GM18867 (cell line): ENCODE measurements around the gene DLX5.
"Not testable (repeated sequence)": the region's sequence is repeated elsewhere in the genome, so short reads cannot be mapped to it uniquely, and the experiment has no call there.

Experiments
- ATAC-seq: cut with Tn5 transposase; IDR thresholded peaks from one replicate; pipeline ENCODE4 v1.9.1; 2021; ENCODE audit warnings: mild to moderate bottlenecking, moderate library complexity; ENCODE audit not compliant: unreplicated experiment

The DLX5 gene

DNA sequence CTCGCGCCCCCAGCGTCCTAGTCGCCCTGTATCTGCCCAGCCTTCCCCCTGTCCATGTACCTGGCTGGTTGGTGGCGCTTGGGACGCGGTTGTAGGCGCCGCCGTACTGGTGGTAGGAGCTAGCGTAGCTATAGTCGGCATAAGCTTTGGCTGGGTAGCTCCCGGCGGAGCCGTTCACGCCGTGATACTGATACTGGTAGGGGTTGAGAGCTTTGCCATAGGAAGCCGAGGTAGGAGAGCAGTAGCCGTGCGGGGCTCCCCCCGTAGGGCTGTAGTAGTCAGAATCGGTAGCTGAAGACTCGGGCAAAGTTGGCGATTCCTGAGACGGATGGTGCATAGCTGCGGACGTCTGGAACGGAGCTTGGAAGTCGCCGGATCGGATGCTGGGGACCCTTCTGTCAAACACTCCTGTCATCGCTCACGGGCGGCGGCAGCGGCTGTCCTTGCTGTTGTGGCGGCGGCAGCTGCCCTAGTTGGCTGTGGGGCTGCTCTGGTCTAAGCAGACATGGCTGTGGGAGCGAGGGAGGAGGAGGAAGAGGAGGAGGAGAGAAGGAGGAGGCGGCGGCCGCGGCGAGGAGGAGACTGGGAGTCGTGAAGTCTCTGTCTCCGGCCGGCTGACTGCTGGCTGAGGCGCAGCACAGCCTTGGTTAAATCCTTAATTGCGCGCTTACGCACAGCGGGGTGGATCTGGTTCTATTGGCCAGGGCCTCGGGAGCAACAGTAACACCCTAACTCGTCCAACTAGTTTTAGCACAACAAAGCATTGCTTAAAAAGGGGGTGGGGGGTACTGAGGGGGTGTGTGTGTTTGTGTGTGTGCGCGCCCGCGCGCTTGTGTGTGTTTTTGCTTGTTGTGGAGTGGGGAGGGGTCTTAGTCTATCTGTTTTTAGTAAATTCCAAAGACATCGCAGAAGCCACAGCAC, at the start of gene DLX5:
DLX5 (minus strand) TSS at position 623 of the 921 bp plus-strand sequence; CDS start at position 415, 208 bp downstream.
- no peak for ATAC-seq

DNA sequence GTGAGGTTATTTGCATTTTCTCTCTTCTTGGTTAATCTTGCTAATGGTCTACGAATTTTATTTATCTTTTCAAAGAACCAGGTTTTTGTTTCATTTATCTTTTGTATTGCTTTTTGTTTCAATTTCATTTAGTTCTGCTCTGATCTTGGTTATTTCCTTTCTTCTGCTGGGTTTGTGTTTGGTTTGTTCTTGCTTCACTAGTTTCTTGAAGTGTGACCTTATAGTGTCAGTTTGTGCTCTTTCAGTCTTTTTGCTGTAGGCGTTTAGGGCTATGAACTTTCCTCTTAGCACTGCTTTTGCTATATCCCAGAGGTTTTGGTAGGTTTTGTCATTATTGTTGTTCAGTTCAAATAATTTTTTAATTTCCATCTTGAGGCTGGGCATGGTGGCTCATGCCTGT, 47.4 kb upstream of the DLX5 start:
- ATAC-seq: peak; percentile 42

DNA sequence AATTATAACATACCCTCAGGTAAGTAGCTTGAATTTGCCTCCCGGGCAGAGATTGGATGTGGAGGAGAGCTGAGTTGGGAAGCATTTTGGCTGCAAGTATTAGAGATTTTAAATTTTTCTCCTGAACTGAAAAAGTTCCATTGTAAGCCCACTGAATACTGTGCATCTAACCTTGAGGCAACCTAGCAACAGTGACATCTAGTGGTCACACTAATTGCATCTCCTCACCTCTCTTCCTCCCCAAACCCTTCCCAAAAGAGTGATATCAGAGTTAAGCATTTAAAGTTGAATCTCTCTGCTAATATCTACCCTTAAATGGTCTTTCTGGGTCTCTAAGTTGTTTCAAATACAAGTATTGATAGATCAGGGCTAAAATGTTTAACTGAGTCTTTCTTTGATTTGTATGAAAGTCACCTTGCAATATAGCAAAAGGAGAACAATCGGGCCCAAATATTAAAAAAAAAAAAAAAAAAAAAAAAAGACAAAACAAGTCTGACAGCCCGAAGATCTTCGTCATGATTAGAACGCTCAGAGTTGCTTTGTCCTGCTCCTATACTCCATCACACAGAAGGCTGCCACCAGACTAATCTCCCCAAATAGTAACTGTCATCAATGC, 40.4 kb upstream of the DLX5 start:
- peak; percentile 94 for ATAC-seq

DNA sequence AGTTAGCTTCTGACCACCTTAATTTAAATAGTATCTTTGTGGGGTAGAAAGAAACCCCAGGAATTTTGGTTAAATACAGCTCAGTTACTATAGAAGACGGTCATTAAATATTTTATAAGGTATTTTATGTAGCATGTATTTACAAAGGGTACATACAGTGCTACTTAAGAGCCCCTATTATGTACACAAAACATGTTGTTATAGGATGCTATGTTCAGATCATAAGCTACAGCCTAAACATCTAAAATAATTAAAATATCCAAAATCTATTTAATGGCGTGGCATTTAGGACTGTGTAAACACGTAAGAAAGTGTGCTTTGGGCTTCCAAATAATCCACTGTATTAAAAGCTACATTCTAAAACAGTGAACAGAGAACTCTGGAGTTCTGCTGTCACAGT, 39.4 kb upstream of the DLX5 start:
- no peak for ATAC-seq

DNA sequence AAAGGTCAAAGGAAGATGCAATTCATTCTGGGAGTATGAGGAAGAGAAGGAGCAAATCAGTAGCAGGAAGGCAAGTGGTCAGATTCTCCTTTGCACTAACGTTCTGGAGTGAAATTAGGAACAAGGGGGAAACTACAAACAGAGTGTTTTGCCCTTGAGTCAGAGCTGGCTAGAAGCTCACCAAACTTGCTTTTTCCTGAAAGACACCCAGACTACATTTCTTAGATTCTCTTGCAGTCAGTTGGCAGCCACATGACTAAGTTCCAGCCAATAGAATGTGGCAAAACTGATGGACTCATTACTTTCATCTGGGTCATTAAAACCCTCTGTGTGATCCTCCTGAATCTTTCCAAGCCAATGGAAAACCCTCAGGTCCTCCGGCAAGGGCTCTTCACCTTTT, 18.6 kb upstream of the DLX5 start:
- no peak for ATAC-seq

DNA sequence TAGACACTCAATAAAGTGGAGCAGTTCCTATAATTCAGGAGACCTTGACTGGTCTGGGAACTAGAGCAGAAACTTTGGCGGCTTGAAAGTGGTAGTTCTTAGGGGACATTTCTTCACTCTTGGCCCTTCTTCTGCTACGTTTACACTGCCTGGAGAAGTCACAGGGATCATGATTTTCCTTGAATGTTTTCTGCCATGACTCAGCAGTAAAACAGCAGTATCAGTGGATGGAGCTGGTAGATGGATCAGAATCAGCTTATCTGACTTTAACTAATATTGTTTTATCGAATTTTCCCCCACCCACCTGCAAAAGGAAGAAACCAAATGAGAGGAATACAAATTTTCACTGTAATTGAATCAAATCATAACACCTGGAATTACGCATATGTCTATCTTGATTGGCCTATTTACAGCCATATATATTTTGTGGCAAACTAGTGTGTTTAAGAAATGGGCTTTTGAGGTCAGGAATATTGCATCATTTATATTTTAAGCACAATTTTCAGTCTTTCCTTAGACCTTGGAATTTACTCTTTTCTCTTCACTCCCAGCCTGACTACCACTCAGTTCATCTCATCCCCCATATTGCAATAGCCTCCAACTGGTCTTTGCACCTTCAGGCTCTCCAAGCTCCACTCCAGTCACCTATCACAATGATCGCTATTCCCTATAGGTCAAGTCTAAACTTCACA, 14.9 kb upstream of the DLX5 start:
- ATAC-seq: no peak

DNA sequence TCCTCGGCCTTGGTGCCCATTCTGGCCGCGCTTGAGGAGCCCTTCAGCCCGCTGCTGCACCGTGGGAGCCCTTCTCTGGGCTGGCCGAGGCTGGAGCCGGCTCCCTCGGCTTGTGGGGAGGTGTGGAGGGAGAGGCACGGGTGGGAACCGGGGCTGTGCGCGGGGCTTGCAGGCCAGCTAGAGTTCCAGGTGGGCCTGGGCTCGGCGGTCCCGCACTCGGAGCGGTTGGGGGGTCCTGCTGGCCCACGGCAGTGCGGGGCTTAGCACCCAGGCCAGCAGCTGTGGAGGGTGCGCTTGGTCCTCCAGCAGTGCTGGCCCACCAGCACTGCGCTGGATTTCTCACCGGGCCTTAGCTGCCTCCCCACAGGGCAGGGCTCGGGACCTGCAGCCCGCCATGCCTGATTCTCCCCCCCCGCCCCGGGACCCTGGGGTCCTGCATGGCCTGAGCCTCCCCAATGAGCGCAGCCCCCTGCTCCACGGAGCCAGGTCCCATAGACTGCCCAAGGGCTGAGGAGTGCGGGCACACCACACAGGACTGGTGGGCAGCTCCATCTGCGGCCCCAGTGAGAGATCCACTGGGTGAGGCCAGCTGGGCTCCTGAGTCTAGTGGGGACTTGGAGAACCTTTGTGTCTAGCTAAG, 9.7 kb upstream of the DLX5 start:
- not testable (repeated sequence) for ATAC-seq

DNA sequence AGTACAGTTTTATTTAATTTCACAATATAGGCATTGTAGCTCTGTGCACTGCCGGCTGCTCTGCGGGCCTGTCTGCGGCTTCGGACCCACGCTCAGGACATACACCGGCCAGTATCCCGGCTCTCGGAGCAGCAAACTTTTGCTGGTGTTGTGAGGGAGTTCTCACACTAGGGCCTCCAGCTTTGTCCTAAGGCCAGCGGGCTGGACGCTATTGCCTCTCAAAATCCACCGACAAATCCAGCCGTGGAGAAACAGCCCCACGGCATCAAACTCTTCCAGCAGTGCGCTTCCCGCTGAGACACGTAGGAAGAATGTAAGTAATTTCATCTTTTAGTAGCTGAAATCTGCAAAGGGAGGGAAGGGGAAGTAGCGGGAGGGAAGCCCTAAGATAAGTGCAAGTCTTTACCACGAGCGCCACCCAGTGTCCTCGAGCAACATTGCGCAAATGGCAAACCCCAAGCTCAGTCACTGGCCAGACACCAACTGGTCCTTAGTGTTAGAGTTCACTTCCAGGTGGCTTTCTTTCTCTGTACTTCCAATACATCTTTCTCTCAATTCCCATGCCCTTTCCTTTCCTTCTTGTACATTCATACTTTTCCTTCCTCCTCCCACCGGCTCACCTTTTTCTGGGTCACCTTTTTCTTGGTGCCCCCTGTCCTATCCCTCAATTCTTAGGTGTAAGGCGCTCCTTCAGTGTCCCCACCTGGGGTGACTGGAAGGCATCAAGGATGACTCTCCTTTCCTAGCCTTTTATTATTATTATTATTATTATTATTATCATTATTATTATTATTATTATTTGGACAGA, 3.0 kb upstream of the DLX5 start:
- ATAC-seq: peak; percentile 95

DNA sequence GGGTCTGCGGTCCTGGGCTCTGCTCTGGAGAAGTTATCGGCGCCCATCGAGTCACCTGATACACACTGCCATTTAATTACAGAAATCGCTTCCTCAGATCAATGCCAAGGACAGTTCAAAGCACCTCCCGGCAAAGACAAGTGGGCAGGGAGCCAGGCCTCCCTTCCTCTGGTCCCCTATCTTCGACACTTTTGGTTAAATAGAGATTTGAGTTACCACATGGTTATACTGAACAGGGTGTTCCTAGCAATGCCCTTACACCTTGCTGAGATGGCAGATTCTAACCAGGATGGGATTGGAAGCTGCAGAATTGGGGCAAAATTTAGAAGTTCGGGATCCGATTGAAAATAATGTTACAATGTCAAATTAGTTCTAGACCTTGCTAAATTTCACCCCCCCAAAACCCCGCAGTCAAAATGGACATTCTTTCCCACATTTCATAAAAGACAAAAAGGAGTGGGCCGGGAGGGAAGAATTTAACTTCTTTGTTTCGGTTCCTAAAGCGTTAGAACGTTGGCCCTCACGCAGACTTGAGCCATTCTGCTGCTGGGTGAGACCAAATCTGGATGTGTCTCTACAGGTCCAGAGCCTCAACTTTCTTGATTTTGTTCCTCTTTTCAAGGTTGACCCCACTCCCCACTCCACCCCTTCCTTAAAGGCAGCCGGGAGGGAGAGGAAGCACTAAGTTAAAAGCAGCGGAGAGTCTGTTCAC, 2.2 kb upstream of the DLX5 start:
- ATAC-seq: no peak

DNA sequence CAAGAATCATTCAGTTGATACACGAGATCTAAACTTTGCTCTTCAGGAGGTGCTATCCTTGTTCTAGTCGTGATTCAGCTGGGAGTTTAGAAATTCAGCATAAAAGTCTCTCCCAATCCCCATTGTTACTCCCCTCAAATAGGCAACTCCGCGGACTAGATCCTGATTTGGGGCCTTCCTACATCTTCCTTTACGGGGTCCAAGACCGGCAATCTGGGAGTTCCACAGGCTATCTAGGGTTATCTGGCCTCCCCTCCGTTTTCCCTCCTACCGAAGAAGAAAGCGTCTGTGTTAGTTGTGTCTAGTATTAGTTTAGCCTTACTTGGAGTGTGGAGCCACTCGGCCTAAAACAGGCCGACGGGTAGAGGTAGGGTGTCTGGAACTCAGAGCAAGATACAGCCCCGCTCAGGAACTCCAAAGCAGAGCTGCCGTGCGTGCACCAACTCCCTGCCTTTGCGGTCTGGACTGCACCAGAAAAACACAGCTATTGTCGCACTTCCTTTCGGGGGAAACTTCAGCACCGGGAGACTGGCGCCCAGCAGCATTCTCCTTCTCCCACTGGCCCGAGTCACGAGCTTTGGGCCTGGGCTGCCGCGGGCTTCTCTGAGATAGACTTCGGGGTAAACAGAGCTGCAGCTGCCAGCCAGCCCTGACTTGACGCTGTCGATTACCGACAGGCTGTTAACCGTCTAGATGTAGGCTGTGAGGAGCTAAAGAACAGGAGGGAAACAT, 1.5 kb upstream of the DLX5 start:
- no peak for ATAC-seq

DNA sequence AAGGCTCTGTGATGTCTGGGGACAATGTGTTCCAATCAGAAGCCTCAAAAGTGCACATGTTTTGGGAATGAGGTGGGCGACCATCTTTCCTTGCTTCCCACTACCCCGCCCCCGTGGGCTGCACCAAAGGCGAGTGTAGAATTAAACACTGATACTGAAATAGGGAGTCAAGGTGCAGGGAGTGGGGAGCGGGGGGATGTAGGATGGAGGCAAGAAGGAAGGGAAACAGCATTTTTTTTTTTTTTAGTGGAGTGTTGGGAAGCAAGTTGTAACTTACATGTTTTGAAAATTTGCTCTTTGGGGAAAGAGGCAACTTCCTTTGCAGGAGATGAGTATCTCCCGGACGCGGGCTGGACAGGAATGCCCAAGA, 484 bp upstream of the DLX5 start:
- no peak for ATAC-seq

DNA sequence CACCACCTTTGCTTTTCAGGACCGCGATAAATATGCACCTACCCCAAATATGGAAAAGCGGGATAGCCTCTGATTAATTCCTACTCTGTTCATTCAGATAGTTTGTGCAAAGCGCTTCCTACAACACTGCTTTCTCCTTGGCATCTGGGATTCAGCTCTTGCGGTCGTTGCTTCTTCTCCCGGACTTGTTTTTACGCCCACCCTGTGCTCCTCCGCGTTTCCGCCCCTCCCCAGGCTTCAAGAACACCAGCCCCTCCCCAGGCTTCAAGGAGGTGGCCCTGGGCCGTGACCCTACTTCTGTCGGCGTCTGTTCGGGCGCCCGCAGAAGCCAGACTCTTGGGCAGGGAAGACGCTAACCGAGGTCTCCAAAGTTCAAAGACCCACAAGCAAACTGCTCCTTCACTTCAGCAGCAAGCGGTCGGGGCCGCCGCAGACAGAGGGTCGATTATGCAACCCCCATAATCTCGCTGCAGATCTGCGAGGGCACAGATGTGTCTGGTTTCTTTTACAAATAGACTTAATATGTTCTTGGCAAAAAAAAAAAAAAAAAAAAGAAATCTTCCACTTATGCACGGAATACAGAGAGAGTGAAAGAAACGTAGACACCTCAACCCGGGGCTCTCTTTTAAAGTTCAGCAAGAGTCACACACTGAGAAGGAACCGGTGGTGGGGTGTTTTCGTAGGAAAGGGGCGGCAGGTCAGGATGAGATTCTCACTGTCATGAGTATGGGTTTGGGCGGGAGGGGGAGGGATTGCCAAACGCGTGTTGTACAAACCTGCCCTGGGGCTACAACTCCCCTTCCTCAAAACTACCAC, 1.9 kb downstream of the DLX5 start:
- ATAC-seq: no peak

DNA sequence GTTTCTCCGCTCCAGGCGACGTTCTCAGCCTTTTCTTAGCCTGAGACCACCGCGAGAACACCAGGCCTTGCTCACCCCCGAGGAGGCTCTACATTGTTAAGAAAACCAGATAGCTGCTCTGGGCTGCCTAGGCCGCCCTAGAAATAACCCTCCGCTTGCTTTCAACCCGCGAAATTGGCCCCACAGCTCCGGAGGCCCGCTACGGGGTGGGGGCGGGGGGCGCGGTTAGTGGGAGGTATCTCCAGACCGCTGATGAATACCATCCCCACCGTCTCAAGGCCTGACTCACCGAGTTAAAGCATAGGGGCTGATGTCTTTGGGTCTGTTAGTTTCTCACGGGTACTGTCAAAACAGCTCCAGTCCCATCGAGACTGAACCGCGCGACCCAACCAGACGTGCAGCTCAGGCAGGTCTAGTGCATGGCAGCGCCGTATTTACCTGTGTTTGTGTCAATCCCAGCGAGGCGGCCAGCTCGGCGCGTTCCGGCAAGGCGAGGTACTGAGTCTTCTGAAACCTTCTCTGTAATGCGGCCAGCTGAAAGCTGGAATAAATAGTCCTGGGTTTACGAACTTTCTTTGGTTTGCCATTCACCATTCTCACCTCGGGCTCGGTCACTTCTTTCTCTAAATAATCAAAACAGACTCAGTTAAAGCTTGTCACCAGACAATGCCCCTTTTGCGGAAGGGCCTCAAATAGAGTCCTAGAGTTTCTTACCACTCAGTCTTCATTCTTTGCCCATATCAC, 2.7 kb downstream of the DLX5 start:
- ATAC-seq: no peak

DNA sequence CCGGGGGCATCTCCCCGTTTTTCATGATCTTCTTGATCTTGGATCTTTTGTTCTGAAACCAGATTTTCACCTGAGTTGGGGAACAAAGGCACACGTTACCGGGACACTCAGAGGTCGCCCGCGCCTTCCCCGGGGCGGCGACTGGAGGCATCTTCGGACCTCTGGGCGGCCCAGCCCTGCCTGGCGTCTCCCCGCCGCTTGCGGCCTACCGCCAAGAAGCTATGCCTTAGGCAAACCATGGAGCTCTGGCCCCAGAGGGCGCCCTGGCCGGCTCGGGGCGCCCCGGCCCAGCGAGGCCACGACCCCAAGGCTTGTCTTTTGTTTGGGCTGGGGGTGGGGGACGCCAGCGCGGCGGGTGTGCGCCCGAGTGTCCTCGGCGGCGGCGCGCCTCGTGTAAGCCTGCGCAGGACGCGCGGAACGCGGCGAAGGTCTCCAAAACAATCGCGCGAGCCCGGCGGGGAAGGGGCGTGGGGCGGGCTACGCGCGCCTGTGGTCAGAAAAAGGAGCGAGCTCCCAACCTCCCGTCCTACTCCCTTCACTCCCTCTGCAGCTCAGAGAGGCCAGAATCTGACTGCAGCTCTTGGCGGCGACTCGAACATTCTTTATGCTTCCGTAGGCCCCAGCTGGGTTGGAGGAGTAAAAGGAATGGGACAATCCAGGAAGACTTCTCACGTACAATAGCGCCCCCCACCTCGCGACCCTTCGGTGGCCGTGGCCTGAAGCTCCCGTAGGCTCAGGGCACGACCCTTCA, 3.5 kb downstream of the DLX5 start:
- no peak for ATAC-seq

DNA sequence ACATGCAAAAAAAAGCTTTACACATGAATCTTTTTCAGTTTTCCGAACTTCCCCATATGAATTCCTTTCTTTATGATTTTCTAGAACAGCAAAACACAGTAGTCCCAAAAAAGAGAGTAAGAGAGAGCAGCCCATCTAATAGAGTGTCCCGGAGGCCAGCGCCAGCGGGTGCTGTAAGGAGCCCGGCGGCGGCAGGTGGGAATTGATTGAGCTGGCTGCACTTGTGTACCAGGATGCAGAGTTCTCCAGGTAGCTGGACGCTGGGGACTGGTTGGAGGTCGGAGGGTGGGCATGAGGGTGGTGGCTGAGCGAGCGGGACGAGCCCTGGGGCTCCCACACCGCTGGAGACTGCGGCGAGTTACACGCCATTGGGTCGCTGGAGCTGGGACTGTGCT, 4.0 kb downstream of the DLX5 start:
- no peak for ATAC-seq

DNA sequence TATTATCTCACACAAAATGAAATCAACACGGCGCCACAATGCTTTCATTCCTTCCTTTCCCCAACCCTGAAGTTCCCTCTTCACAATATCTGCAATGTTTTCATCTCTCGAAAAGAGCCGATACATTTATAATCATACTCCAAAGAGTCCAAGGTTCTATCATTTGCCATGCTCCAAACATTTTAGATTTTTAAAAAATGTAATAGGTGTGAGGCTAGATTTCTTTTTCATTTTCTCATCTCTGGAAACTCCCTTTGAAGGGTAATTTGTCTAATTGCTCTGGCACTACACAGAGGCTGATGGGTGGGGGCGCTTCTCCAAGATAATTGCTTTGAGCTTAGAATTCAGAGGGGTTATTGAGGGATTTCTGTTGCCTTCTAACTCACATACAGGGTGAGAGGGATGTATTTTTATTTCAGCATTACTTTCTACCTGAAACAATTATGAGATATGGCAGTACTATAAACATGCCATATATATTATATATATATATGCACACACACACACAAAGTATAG, 4.9 kb downstream of the DLX5 start:
- no peak for ATAC-seq
